NCI-H1436 (cell line): ENCODE measurements around the gene ADCYAP1R1.

Source experiments
- DNase-seq: peaks from one replicate; lab custom pipeline; 2025; lab: John Stamatoyannopoulos, UW

Gene ADCYAP1R1

DNA sequence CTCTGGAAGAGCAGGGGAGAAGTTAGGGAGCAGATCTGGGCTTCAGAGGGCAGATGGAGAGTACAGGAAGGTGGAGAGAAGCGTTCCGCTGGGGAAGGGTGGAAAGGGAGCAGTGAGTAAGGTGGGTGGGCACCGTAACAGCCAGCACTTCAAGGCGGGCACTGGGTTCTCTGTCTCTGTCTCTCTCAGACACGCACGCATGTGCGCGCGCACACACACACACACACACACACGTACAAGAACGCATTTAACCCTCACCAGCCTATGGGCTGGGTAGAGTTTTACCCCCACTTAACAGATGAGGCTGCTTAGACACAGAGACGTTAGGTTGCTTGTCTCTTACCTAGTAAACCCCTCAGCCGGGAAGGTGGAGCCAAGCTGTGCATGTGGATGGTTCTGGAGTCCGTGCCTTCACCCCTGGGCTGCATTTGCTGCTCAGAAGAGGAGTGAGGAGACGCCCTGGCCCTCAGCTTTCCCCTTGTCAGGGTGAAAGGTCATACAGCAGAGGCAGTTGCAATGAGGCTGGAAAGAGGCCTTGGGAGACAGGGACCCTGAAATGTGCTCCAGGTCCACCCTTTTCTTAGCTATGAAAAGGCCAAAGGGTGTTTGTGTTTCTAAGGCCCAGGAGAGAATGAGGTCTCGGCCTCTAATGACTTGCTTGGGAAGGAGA lies 16.0 kb downstream of the ADCYAP1R1 start:
- DNase-seq: no peak

DNA sequence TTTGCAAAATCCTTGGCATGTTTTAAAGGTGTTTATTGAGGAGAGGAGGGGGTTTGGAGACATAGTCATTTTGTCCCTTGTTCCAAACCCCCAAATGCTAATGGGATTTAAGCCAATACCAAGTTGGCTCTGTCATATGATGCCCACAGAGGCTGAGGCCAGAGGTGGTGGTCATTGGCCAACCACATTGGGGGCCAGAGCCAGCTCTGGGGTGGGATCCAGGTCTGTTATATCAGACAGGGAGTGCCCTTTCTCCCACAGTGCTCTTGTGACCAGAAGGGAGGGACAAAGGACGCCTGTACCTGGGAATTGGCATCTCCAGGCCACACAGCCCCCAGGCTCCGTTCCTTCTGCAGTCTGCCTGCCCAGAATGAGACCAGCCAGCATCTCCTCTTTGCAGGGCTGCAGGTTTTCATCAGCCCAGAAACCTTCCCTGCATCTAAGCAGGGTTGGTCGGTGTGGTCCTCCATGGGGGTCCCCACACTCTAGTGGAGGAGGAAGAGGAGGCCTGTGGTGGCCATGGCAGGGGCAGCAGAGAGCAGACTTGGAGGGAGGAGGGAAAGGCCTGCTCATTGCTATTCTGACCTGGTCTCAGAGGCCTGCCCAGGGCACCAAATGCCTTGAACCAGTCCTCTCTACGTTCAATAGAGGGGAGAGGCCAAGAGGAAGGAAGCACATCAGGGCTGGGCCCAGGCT lies 17.9 kb downstream of the ADCYAP1R1 start:
- DNase-seq: no peak

DNA sequence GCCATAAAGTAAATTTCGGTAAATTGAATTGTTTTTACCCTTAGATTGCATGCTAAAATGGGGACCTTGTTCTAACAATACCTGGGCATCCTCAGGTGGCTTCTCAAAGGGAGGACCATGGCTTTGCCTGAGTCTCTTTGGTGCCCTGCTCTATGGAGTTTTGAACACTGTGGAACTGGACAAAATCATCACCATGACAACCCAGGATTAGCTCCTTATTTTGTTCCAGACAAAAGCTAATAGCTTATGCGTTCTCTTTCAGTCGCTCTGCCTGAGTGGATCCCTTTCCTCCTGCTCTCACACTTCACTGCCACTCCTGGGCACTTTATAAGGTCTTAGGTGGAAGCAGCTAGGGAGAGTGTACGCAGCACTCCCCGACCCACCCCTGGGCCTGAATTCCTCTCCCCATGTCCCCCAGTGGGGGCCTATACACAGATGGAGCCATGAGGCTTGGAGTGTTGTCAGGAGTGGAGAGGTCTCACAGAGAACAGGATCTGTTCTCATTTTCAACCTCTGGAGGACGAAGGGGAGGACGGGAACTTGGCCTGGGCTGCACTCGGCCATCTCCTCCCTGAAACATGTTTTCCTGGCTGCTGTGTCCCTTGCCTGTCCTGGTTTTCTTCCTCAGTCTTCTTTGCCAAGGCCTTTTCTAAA lies 19.0 kb downstream of the ADCYAP1R1 start:
- DNase-seq: no peak

DNA sequence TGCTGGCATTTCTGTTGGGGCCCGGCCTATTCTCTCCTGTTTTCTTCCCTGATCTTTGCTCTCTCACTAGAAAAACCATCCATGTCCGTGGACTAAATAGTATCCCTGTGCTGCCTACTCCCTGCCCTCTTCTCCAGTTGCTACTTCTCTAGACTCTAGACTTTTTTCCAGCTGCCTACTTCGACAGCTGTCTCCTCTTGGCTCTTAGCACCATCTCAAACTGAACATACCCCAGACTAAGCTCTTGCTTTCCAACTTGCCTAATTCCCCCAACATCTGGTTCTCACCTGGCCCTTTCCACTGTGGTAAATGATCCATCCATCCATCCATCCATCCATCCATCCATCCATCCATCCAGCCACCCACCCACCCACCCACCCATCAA lies 19.5 kb downstream of the ADCYAP1R1 start:
- no peak for DNase-seq

DNA sequence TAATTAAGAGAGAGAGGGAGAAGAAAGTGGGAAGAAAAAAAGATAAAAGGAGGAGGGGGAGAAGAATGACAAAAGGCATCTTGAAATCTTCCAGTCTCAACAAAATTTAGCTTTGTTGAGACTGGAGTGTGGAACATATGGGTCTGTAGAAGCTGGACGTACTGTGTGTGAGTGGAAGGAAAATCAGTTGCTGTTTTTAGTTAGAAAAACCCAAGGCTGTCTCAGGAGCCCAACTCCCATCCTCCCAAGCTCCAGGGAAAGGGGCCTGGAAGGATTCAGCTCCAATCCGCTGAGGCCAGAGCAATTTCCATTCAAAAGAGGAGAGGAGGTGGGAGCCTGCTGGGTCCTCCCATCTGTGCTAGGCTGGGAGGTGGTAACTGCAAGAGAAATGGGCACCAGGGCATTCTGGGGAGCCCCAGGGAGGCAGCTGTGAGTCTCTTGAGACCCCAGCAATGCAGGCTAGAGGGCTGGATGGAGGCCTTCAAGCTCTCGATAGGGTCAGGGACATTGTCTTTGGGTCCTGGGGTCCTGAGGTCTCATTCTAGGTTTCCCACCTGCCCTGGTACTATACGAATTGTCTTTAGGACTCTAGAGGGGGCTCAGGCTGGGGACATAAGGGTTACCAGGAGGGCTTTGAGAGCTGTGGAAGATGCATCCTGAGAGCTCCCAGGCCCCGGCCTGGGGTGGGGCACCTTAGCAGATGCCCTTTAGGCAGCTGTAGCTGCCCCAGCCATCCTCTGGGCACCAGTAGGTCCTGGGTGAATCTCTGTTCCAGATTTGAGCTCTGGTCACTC lies 21.4 kb downstream of the ADCYAP1R1 start:
- DNase-seq: no peak

GRCh38 chr7:31074120-31074383 lies 21.9 kb downstream of the ADCYAP1R1 start:
- DNase-seq: no peak

GRCh38 chr7:31074403-31075085 lies 22.4 kb downstream of the ADCYAP1R1 start:
- no peak for DNase-seq

- DNase-seq: no peak
Observed at GRCh38 chr7:31075086-31075405, 22.9 kb downstream of the ADCYAP1R1 start.

DNA sequence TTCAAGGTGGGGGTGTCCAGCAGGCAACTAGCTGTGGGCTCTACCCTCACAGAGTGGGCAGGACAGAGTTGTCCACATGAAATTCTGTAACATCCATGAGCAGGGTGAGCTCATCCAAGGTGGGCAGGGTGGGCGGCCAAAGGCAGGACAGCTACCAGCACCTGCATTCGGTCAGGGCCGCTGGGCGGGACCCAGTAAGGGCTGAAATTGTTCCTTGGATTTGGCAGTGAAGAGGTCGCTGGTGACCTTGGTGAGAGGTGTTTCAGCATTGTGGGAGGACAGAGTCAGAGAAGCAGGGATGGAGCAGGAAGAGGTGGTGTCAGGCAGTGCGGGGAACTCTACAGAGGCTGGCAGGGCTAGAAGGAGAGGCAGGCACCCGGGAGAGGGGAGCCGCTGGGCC lies 23.9 kb downstream of the ADCYAP1R1 start:
- no peak for DNase-seq

- DNase-seq: no peak
Observed at GRCh38 chr7:31076641-31077310, 24.7 kb downstream of the ADCYAP1R1 start.

DNA sequence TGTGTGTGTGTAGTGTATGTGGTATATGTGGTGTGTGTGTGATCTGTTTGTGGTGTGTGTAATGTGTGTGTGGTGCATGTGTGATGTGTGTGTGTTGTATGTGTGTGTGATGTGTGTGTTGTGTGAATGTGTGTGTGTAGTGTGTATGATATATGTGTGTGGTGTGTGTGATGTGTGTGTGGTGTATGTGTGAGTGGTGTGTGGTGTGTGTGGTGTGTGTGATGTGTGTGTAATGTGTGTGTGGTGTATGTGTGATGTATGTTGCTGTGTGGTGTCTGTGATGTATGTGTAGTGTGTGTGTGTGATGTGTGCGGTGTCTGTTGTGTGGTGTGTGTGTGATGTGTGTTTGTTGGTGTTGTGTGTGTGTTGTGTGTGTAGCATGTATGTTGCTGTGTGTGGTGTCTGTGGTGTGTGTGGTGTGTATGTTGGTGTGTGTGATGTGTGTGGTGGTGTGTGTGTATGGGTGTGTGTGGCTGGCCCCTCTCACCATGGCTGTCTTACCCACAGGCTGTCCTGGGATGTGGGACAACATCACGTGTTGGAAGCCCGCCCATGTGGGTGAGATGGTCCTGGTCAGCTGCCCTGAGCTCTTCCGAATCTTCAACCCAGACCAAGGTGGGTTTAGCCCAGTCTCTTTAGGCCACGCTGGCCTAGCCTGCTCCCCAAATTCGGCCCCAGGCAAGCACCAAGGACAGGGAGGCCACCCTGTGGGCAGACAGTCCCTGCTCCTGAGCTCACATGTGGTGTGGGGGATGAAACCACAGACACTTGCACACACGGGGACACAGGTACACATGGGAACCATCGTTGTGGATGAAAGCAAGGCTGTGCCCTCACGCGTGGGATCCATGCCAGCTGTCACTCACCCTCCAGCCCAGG lies 25.6 kb downstream of the ADCYAP1R1 start:
- no peak for DNase-seq

DNA sequence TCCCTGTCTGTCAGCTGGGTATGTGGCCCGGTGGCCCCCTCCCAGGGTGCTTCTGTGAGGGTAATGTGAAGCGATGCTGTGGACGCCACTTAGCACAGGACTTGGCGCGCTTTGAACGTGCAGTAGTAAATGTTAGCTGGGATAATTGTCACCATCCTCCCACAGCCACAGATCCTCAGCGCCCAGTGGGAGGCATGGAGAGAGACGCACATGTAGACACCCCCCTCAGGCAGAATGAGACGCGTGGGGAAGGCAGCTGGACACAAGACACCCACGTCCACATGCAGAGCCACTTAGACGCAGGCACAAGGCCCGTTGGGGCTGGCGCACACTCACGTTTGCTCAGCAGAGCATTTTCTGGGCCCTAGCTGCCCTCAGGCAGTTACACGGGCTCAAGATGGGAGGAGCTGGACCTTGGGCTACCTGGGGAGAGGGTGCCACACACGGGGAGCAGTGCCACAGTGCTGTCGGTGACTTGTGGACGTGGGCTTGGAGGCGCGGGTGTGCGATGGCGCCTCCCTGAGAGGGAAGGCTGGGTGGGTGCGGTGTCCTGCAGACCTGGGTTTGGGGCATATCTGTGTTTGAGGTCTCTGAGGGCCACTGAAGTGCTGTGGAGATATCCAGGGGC lies 26.4 kb downstream of the ADCYAP1R1 start:
- no peak for DNase-seq

GRCh38 chr7:31079126-31079823 lies 27.2 kb downstream of the ADCYAP1R1 start:
- no peak for DNase-seq

DNA sequence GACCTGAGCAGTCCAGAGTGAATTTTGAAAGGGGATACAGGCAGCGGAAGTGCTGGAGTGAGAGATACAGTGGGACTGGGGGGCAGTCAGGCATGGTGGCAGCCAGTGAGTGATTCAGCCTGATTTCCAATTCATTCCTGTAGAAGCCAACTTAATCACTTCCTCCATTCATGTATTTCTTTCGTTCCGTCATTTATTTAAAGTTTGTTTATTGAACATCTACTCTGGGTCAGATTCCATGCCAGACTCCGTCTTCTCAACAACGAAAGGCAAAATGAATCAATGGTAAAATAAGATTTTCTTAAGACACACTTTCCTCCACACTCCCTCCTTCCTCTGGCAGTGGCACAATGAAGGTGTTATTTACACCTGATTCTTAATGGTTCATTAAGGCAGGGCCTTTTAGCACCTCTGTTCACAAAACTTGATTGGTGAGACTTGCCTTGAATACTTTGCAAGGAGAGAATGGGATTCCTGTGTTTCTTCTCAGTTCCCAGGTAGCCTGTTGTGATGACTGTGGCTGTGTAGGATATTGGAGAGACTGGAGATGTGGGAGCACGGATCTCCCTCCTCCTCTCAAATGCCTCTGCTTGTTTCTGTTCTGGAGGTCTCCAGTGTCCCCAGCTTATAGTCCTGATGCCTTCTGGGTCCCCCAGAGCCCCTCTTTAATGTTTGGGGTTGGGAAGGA lies 27.9 kb downstream of the ADCYAP1R1 start:
- DNase-seq: no peak

DNA sequence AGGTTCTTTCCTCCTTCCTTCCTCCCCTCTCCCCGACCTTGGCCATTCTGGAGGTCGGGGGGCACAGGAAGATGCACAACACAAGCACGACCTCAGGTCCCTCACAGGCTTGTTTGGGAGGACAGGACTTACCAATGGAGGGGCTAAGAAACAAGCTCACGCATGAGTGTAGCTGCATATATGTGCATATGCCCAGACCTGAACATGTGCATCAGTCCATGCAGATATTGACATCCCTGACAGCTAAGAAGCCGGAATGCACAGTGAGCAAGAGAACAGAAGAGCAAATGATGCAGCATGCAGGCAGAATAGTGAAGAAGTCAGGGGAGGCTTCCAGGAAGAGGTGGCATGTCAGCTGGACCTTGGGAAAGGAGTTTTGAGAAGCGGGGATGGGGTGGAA lies 28.7 kb downstream of the ADCYAP1R1 start:
- no peak for DNase-seq

GRCh38 chr7:31082017-31082416 lies 29.9 kb downstream of the ADCYAP1R1 start:
- no peak for DNase-seq

DNA sequence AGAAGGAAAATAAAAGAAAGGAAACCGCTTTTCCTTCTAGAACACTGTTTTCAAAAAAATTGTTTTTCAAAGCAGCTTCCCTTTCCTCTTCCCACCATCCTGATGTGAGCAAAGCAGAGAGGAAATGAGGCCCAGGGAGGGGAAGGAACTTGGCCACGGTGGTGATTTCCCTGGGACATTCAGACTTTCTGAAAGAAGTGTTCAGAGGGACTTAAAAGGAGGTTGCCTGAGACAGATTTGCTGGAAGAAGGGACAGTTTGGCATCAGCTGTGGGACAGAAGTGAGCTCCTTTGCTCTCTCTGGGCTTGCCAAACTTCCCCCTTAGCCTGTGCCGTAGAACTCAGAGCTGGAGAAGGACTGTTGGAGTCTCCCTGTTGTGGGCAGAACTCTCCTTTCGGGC lies 30.3 kb downstream of the ADCYAP1R1 start:
- DNase-seq: no peak

- DNase-seq: no peak
Observed at GRCh38 chr7:31083210-31083786, 31.2 kb downstream of the ADCYAP1R1 start.

DNA sequence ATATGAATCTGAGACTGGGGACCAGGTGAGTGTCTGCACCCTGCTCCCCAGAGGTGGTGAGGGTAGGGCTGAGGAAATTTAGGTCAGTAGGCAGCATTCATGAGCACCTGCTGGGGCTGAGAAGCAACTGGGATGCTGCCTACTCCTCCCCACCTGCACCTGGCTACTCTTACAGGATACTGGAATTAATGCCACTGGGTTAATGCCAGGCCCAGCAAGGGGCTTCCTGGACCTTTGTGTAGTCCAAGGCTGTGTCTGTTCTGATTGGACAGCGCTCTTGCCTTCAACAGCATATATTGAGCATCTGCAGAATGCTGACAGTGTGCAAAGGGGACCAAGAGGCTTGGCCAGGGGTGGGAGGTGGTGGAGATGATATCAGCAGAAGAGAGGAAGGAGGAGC lies 32.1 kb downstream of the ADCYAP1R1 start:
- no peak for DNase-seq
